Astrocyte (in vitro differentiated cells and primary cell): ENCODE results near the gene ALKBH2.

Experiments
- EZH2 ChIP-seq: IDR thresholded peaks from 2 replicates; pipeline ENCODE4 v1.6.1; 2012; ENCODE audit warnings: mild to moderate bottlenecking, low read length, inconsistent platforms; ENCODE audit not compliant: insufficient read depth
- TF ChIP-seq, protein P1 (sequence below): IDR thresholded peaks from 2 replicates; pipeline ENCODE4 v1.5.1; 2011; ENCODE audit warnings: low read depth, mild to moderate bottlenecking, inconsistent platforms, low read length, moderate library complexity; ENCODE audit not compliant: insufficient read depth

DNA sequence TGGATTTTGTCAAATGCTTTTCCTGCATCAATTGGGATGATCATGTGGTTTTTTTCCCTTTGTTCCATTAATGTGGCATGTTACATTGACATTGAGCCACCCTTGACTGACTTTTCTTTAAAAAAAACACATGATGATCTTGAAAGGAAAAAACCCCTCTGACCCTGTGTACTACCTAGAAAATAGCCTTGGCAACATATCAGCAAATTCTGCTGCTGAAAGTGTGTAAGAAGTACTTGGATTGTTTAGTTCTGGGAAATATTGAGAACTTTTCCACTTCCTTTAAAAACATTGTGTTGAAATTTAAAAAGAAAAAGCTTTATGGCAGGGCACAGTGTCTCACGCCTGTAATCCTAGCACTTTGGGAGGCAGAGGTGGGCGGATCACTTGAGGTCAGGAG lies 43.8 kb upstream of the ALKBH2 start:
- TF ChIP-seq, protein P1, sequence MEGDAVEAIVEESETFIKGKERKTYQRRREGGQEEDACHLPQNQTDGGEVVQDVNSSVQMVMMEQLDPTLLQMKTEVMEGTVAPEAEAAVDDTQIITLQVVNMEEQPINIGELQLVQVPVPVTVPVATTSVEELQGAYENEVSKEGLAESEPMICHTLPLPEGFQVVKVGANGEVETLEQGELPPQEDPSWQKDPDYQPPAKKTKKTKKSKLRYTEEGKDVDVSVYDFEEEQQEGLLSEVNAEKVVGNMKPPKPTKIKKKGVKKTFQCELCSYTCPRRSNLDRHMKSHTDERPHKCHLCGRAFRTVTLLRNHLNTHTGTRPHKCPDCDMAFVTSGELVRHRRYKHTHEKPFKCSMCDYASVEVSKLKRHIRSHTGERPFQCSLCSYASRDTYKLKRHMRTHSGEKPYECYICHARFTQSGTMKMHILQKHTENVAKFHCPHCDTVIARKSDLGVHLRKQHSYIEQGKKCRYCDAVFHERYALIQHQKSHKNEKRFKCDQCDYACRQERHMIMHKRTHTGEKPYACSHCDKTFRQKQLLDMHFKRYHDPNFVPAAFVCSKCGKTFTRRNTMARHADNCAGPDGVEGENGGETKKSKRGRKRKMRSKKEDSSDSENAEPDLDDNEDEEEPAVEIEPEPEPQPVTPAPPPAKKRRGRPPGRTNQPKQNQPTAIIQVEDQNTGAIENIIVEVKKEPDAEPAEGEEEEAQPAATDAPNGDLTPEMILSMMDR: no peak
- TF ChIP-seq EZH2: no peak
